GM12891 (cell line): Measurements from ENCODE around the gene TFF1.

ENCODE experiments used
- POLR2A ChIP-seq: IDR thresholded peaks from 2 replicates; pipeline ENCODE4 v1.6.1; 2011; ENCODE audit warnings: low read depth, low read length, control low read depth
- POLR2AphosphoS5 ChIP-seq: IDR thresholded peaks from 2 replicates; pipeline ENCODE4 v1.6.1; 2011; ENCODE audit warnings: low read depth, low read length, control low read depth
- SPI1 ChIP-seq: IDR thresholded peaks from 2 replicates; pipeline ENCODE4 v1.6.1; 2011; ENCODE audit warnings: low read depth, low read length, control low read depth
- TAF1 ChIP-seq: IDR thresholded peaks from 2 replicates; pipeline ENCODE4 v1.6.1; 2011; ENCODE audit warnings: low read depth, low read length, control low read depth

DNA sequence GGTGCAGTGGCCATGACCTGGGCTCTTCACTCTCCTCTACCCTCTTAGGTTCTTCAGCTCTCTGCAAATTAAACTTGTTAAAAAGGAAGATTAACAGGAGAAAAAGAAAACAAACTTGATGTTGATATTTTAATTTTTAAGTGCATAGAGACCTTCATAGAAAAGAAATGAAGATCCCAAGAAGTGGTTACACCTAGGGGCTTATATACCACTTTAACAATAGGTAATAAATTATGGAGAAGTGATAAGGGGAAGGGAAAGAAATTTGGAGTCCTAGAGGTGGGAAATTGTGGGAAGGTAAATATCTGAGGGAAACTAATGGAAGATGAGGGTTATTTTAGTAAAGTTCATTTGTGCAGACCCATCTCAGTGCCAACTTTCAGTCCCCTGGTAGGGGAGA is 34.7 kb downstream of the TFF1 start:
- TF ChIP-seq POLR2A (no peak), POLR2AphosphoS5 (no peak), TAF1 (no peak), SPI1 (no peak)
